ENCODE results near the gene OPHN1. TPM values are rescaled to one million over a fixed set of nuclear protein-coding genes. Genes with fewer than 3 reads are reported as not detected.

The OPHN1 gene
- total RNA-seq, 4 donors from 2014 or later: 6.9 to 14.0 (median 10.2) TPM

DNA sequence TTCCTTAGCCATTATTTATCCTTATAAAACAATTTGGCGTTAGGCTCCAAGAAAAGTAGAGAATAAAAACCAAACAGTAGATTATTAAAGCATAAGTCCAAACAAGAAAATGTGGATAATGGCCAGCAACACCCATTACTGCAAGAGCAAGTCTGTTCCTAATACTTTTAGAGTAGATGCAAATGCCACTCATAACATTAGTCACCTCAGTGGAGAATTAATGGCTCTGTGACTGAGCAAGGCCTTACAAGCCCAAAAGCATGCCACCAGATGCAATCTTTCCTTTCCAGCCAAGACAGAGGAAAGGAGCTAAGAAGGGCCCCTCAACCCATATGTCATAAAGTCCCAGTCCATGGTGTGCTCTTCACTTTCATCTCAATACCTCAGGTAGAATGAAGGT is 373.8 kb downstream of the OPHN1 start:
- WGBS, 2 donors (ENCODE audit: low coverage in 1 of 2): no CpG with 5 or more reads among the region's 1 CpG
- H3K27me3 ChIP-seq: no peaks in the 10 kb centered on the region
- H3K9me3 ChIP-seq: no peaks in the 10 kb centered on the region
- H3K4me1 ChIP-seq: no peaks in the 10 kb centered on the region
- no peak for ATAC-seq
- no peak overlapping the region for H3K4me3 ChIP-seq
- H3K36me3 ChIP-seq: no peaks in the 10 kb centered on the region
- TF ChIP-seq POLR2AphosphoS5 (IDR thresholded peaks at IDR 0.05): no peak
- no peak for TF ChIP-seq CTCF (IDR thresholded peaks at IDR 0.05)
- TF ChIP-seq POLR2A (IDR thresholded peaks at IDR 0.05): no peak
- no peak for TF ChIP-seq EP300 (IDR thresholded peaks at IDR 0.05)
- H3K27ac ChIP-seq: no peak overlapping the region

DNA sequence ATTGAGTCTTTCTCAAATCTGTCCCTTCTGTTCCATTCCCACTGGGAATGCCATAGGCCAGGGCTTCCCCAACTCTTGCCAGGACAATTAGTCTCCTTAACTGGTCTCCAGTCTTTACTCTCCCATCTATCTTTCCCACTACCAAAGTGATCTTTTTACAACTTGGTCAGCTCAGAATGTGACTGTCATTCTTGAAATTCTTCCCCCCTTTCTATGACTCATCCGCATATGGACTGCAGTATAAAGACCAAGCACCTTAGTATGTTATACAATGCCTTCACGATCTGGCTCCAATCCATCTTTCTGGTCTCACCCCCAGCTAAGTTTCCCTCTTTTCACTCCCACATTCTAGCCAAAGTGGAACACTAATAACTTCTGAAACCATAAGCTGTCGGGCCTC is 383.8 kb downstream of the OPHN1 start:
- Histone ChIP-seq H3K27ac (no peak overlapping the region), H3K36me3 (peaks cover 0 to 36% of the 10 kb centered on the region in 2 donors), H3K27me3 (no peaks in the 10 kb centered on the region), H3K4me1 (no peaks in the 10 kb centered on the region), H3K9me3 (no peaks in the 10 kb centered on the region), H3K4me3 (no peak overlapping the region)
- no peak for TF ChIP-seq CTCF (IDR thresholded peaks at IDR 0.05)
- TF ChIP-seq POLR2A (IDR thresholded peaks at IDR 0.05): no peak
- TF ChIP-seq POLR2AphosphoS5 (IDR thresholded peaks at IDR 0.05): no peak
- no peak for TF ChIP-seq EP300 (IDR thresholded peaks at IDR 0.05)
- WGBS, 2 donors (ENCODE audit: low coverage in 1 of 2): 78 to 100% methylated on average over 2 of the region's 3 CpGs
- ATAC-seq: no peak

DNA sequence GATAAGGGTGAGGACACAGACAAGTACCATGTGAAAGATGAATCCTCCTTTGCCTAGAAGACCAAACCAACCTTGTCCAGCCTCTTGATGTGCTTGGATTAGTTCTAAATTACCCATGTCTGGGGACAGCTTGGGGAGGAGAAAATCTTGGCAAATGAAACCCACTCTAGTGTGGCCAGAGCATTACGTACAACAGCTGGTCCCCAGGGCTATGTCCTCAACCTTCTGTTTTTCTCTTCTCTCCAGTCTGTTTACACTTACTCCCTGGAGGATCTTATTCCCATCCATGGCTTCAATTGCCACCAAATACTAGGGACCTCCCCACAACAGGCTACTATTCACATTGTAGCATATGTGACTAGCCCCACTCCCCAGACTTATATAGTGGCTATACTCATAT is 384.5 kb downstream of the OPHN1 start:
- Histone ChIP-seq H3K4me1 (no peaks in the 10 kb centered on the region), H3K9me3 (no peaks in the 10 kb centered on the region), H3K27ac (no peak overlapping the region), H3K36me3 (peaks cover 0 to 36% of the 10 kb centered on the region in 2 donors), H3K27me3 (no peaks in the 10 kb centered on the region), H3K4me3 (no peak overlapping the region)
- 44% methylated on average over 1 of the region's 1 CpG; no CpG with 5 or more reads in 1 of the 2 donors for WGBS, 2 donors (ENCODE audit: low coverage in 1 of 2)
- ATAC-seq: no peak
- no peak for TF ChIP-seq CTCF (IDR thresholded peaks at IDR 0.05)
- TF ChIP-seq POLR2AphosphoS5 (IDR thresholded peaks at IDR 0.05): no peak
- no peak for TF ChIP-seq POLR2A (IDR thresholded peaks at IDR 0.05)
- no peak for TF ChIP-seq EP300 (IDR thresholded peaks at IDR 0.05)

- H3K4me3 ChIP-seq: no peak overlapping the region
- H3K9me3 ChIP-seq: no peaks in the 10 kb centered on the region
- 80% methylated on average over 1 of the region's 2 CpGs; no CpG with 5 or more reads in 1 of the 2 donors for whole genome bisulfite sequencing, 2 donors (ENCODE audit: low coverage in 1 of 2)
- H3K36me3 ChIP-seq: peaks cover 0 to 25% of the 10 kb centered on the region in 2 donors
- ATAC-seq: no peak
- no peaks in the 10 kb centered on the region for H3K27me3 ChIP-seq
- no peak overlapping the region for H3K27ac ChIP-seq
- H3K4me1 ChIP-seq: no peaks in the 10 kb centered on the region
- TF ChIP-seq POLR2A (IDR thresholded peaks at IDR 0.05) (no peak), POLR2AphosphoS5 (IDR thresholded peaks at IDR 0.05) (no peak), CTCF (IDR thresholded peaks at IDR 0.05) (no peak), EP300 (IDR thresholded peaks at IDR 0.05) (no peak)
These were observed 388.2 kb downstream of the OPHN1 start for GRCh38 chrX:68045008-68045577.

- H3K27me3 ChIP-seq: no peaks in the 10 kb centered on the region
- no peak overlapping the region for H3K4me3 ChIP-seq
- H3K4me1 ChIP-seq: no peaks in the 10 kb centered on the region
- no peak for TF ChIP-seq CTCF (IDR thresholded peaks at IDR 0.05)
- no peak for TF ChIP-seq EP300 (IDR thresholded peaks at IDR 0.05)
- no peak for TF ChIP-seq POLR2AphosphoS5 (IDR thresholded peaks at IDR 0.05)
- no peak for TF ChIP-seq POLR2A (IDR thresholded peaks at IDR 0.05)
- peaks cover 0 to 25% of the 10 kb centered on the region in 2 donors for H3K36me3 ChIP-seq
- 80% methylated on average over 1 of the region's 1 CpG; no CpG with 5 or more reads in 1 of the 2 donors for WGBS, 2 donors (ENCODE audit: low coverage in 1 of 2)
- H3K9me3 ChIP-seq: no peaks in the 10 kb centered on the region
- no peak overlapping the region for H3K27ac ChIP-seq
- ATAC-seq: no peak
These were observed 389.4 kb downstream of the OPHN1 start for GRCh38 chrX:68043713-68044438.

All from gastroesophageal sphincter (tissue), 4 donors.